H9 (cell line): ENCODE results near the gene HCRTR1. TPM values are rescaled to one million over a fixed set of nuclear protein-coding genes. Genes with fewer than 3 reads are reported as not detected.

Source experiments
- DNase-seq: peaks from one replicate; pipeline ENCODE4 v3.0.0-alpha.2; 2017
- H2AFZ ChIP-seq: one replicate; pipeline ENCODE4 v1.6.1; 2013; ENCODE audit warnings: mild to moderate bottlenecking, low read length, control low read depth, moderate library complexity
- H2AK5ac ChIP-seq: 2 replicates; pipeline ENCODE4 v1.6.1; 2013; ENCODE audit warnings: low read length, control low read depth, mixed read lengths; ENCODE audit not compliant: insufficient read length
- H2BK120ac ChIP-seq: one replicate; pipeline ENCODE4 v1.6.1; 2013; ENCODE audit warnings: low read depth, mild to moderate bottlenecking, low read length, control low read depth, inconsistent platforms; ENCODE audit not compliant: poor library complexity, severe bottlenecking
- H2BK12ac ChIP-seq: 2 replicates; pipeline ENCODE4 v1.6.1; 2013; ENCODE audit warnings: low read length, control low read depth, mixed read lengths, low read depth; ENCODE audit not compliant: insufficient read length
- H2BK15ac ChIP-seq: 2 replicates; pipeline ENCODE4 v1.6.1; 2013; ENCODE audit warnings: low read depth, low read length, control low read depth
- H2BK20ac ChIP-seq: one replicate; pipeline ENCODE4 v1.6.1; 2013; ENCODE audit warnings: low read depth, mild to moderate bottlenecking, low read length, control low read depth, inconsistent platforms; ENCODE audit not compliant: poor library complexity, severe bottlenecking
- H2BK5ac ChIP-seq: 2 replicates; pipeline ENCODE4 v1.6.1; 2013; ENCODE audit warnings: low read length, control low read depth, mixed read lengths; ENCODE audit not compliant: insufficient read length
- H3K14ac ChIP-seq: 2 replicates; pipeline ENCODE4 v1.6.1; 2013; ENCODE audit warnings: low read length, control low read depth; ENCODE audit not compliant: insufficient read depth
- H3K18ac ChIP-seq: 2 replicates; pipeline ENCODE4 v1.6.1; 2013; ENCODE audit warnings: low read depth, mild to moderate bottlenecking, mixed read lengths, low read length, control low read depth; ENCODE audit not compliant: insufficient read length
- H3K23ac ChIP-seq: 2 replicates; pipeline ENCODE4 v1.6.1; 2013; ENCODE audit warnings: low read length, control low read depth, mixed read lengths, low read depth; ENCODE audit not compliant: insufficient read length
- H3K23me2 ChIP-seq: 2 replicates; pipeline ENCODE4 v1.6.1; 2013; ENCODE audit warnings: low read depth, mild to moderate bottlenecking, mixed read lengths, low read length, control low read depth; ENCODE audit not compliant: insufficient read length, poor library complexity, severe bottlenecking
- H3K27ac ChIP-seq: 2 replicates; pipeline ENCODE4 v1.5.1; 2013; ENCODE audit warnings: low read length, control low read depth, mixed read lengths, low read depth; ENCODE audit not compliant: insufficient read length
- H3K27me3 ChIP-seq: 2 replicates; pipeline ENCODE4 v1.6.1; 2013; ENCODE audit warnings: low read length, control low read depth, inconsistent platforms; ENCODE audit not compliant: insufficient read depth
- H3K4ac ChIP-seq: 2 replicates; pipeline ENCODE4 v1.6.1; 2013; ENCODE audit warnings: low read depth, mild to moderate bottlenecking, control low read depth, inconsistent platforms, low read length, moderate library complexity
- H3K4me1 ChIP-seq: 2 replicates; pipeline ENCODE4 v1.6.1; 2013; ENCODE audit warnings: low read length, control low read depth, inconsistent platforms; ENCODE audit not compliant: insufficient read depth
- H3K4me2 ChIP-seq: 2 replicates; pipeline ENCODE4 v1.6.1; 2013; ENCODE audit warnings: low read length, control low read depth, mixed read lengths; ENCODE audit not compliant: insufficient read length, insufficient read depth
- H3K56ac ChIP-seq: 2 replicates; pipeline ENCODE4 v1.6.1; 2013; ENCODE audit warnings: low read depth, mild to moderate bottlenecking, mixed read lengths, low read length, control low read depth; ENCODE audit not compliant: insufficient read length
- H3K79me1 ChIP-seq: 2 replicates; pipeline ENCODE4 v1.6.1; 2013; ENCODE audit warnings: low read depth, mild to moderate bottlenecking, moderate library complexity, low read length, control low read depth, inconsistent platforms; ENCODE audit not compliant: insufficient read depth, poor library complexity, severe bottlenecking
- H3K79me2 ChIP-seq: 2 replicates; pipeline ENCODE4 v1.6.1; 2013; ENCODE audit warnings: low read length, control low read depth, inconsistent platforms; ENCODE audit not compliant: insufficient read depth
- H3K9ac ChIP-seq: 2 replicates; pipeline ENCODE4 v1.6.1; 2013; ENCODE audit warnings: low read length, control low read depth, mixed read lengths; ENCODE audit not compliant: insufficient read length; ENCODE audit errors: extremely low read depth
- H3K9me3 ChIP-seq: one replicate; pipeline ENCODE4 v1.6.1; 2013; ENCODE audit warnings: low read depth, low read length, inconsistent platforms; ENCODE audit not compliant: control insufficient read depth
- H3T11ph ChIP-seq: one replicate; pipeline ENCODE4 v1.6.1; 2013; ENCODE audit warnings: mild to moderate bottlenecking, low read length, control low read depth, inconsistent platforms
- H4K20me1 ChIP-seq: one replicate; pipeline ENCODE4 v1.6.1; 2013; ENCODE audit not compliant: control insufficient read depth, insufficient read length, insufficient read depth
- H4K5ac ChIP-seq: 2 replicates; pipeline ENCODE4 v1.6.1; 2013; ENCODE audit warnings: low read depth, mild to moderate bottlenecking, mixed read lengths, low read length, control low read depth; ENCODE audit not compliant: insufficient read length
- H4K8ac ChIP-seq: replicated peaks from 2 replicates; pipeline ENCODE4 v1.6.1; 2013; ENCODE audit warnings: low read length, control low read depth, mixed read lengths, low read depth; ENCODE audit not compliant: insufficient read length
- H4K91ac ChIP-seq: 2 replicates; pipeline ENCODE4 v1.6.1; 2013; ENCODE audit warnings: low read depth, mild to moderate bottlenecking, moderate library complexity, mixed read lengths, low read length, control low read depth; ENCODE audit not compliant: insufficient read length
- H3K27ac Mint-ChIP-seq, 3 experiments: 2 replicates in 2 of 3; 3 replicates in 1 of 3; pipeline ENCODE4 v1.8.0; 2020 to 2021; ENCODE audit warnings: mixed read lengths in 3 of 3, mild to moderate bottlenecking in 1 of 3, moderate library complexity in 1 of 3
- H3K27me3 Mint-ChIP-seq: 2 replicates; pipeline ENCODE4 v1.8.0; 2021; ENCODE audit warnings: low read depth, mild to moderate bottlenecking, moderate library complexity, mixed read lengths
- H3K36me3 Mint-ChIP-seq, 3 experiments: 2 replicates in 2 of 3; 3 replicates in 1 of 3; pipeline ENCODE4 v1.8.0; 2020 to 2021; ENCODE audit warnings: low read depth in 3 of 3, mixed read lengths in 3 of 3; ENCODE audit not compliant: insufficient read depth in 1 of 3
- H3K4me1 Mint-ChIP-seq, 2 experiments: 2 replicates each; pipeline ENCODE4 v1.8.0; 2020; ENCODE audit warnings: mixed read lengths in 2 of 2
- H3K4me3 Mint-ChIP-seq, 2 experiments: 2 replicates in 1 of 2; 3 replicates in 1 of 2; pipeline ENCODE4 v1.8.0; 2020 to 2021; ENCODE audit warnings: mild to moderate bottlenecking in 2 of 2, mixed read lengths in 2 of 2, moderate library complexity in 1 of 2
- H3K9me3 Mint-ChIP-seq, 2 experiments: 2 replicates in 1 of 2; 3 replicates in 1 of 2; pipeline ENCODE4 v1.8.0; 2020; ENCODE audit warnings: mild to moderate bottlenecking in 2 of 2, mixed read lengths in 2 of 2, moderate library complexity in 1 of 2
- WGBS: extraction: QIAGEN DNeasy Blood & Tissue Kit; methylation state at CpG from one replicate; pipeline ENCODE4 v1.1.7; 2013; ENCODE audit warnings: missing lambda C conversion rate, low lambda C conversion rate, mixed read lengths; ENCODE audit not compliant: insufficient read length; ENCODE audit errors: extremely low coverage; 5-methylcytosine and 5-hydroxymethylcytosine counted together
- total RNA-seq: library from RNA; stranded (reverse); gene quantifications from 2 replicates; pipeline ENCODE4 v1.2.1, GENCODE V29; 2021
- TF ChIP-seq, protein P1 (sequence below): fragments of 200-600 bp; sonication (generic); conservative IDR thresholded peaks from 3 replicates; pipeline ENCODE4 v1.8.0; 2021; ENCODE audit warnings: antibody characterized with exemption, mild to moderate bottlenecking

HCRTR1 gene
- total RNA-seq, 1 experiment from 2014 or later = not detected

DNA sequence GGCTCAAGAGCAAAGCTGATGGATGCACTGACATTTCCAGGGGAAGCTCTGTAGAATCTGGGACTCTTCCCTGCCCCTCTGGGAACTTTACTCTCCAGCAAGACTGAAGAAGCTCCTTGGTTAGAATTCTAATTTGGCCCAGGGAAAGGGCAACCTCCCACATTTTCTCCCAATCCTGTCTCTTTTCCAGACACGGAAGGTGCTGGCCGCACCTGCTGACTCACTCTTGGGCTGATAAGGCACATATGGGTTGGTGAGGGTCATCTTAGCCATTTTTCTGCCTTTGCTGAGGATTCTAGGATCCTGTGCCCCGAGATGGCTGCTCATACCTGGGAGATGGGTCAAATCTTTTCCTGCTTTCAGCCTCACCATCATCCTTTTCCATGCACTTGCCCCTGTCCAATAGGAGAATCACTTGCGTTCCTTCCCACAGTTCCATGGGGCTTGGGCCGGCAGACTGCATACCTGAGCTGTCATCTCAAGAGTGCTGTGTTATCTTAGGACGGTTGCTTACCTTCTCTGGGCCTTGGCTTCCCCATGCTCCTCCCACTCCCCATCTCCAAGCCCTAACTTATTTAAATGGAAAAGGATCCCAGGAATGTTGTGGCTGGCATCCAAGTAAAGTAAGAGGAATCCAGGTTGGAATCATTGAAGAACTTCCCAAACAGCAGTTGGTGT, 39.8 kb upstream of the HCRTR1 start:
- Mint-ChIP-seq H3K9me3 (no peaks in the 10 kb centered on the region), H3K27ac (no peak overlapping the region; a peak in 1 of 7 replicates), H3K36me3 (no peaks in the 10 kb centered on the region)

More for the DNA sequence above, 39.8 kb upstream of the HCRTR1 start:
- Histone ChIP-seq H3K4ac (no peak overlapping the region), H2BK120ac (no peak overlapping the region), H3K4me1 (peaks cover 10% of the 10 kb centered on the region; the same call in 1 of the 2 replicates), H3K27me3 (no peaks in the 10 kb centered on the region), H2BK5ac (no peak overlapping the region), H3K27ac (no peak overlapping the region), H2BK12ac (no peak overlapping the region), H2BK15ac (no peak overlapping the region), H3K56ac (no peak overlapping the region), H2AK5ac (no peak overlapping the region), H3K4me2 (no peak overlapping the region), H3K23me2 (no peaks in the 10 kb centered on the region), H4K91ac (no peak overlapping the region), H3K79me2 (no peaks in the 10 kb centered on the region), H3K9me3 (no peaks in the 10 kb centered on the region), H3T11ph (no peak overlapping the region), H4K5ac (no peak overlapping the region), H4K20me1 (no peaks in the 10 kb centered on the region), H3K18ac (no peak overlapping the region), H2AFZ (no peak overlapping the region), H3K9ac (no peak overlapping the region), H3K79me1 (no peaks in the 10 kb centered on the region), H4K8ac (no peak overlapping the region), H3K14ac (no peak overlapping the region), H2BK20ac (no peak overlapping the region), H3K23ac (no peak overlapping the region)
- H3K4me1 Mint-ChIP-seq = peaks cover 29 to 44% of the 10 kb centered on the region in 2 experiments
- WGBS = no CpG with 5 or more reads among the region's 6 CpGs
- peaks cover 7% of the 10 kb centered on the region for H3K27me3 Mint-ChIP-seq
- TF ChIP-seq, protein P1, sequence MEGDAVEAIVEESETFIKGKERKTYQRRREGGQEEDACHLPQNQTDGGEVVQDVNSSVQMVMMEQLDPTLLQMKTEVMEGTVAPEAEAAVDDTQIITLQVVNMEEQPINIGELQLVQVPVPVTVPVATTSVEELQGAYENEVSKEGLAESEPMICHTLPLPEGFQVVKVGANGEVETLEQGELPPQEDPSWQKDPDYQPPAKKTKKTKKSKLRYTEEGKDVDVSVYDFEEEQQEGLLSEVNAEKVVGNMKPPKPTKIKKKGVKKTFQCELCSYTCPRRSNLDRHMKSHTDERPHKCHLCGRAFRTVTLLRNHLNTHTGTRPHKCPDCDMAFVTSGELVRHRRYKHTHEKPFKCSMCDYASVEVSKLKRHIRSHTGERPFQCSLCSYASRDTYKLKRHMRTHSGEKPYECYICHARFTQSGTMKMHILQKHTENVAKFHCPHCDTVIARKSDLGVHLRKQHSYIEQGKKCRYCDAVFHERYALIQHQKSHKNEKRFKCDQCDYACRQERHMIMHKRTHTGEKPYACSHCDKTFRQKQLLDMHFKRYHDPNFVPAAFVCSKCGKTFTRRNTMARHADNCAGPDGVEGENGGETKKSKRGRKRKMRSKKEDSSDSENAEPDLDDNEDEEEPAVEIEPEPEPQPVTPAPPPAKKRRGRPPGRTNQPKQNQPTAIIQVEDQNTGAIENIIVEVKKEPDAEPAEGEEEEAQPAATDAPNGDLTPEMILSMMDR = no peak
- peak overlapping the region in 1 of 2 experiments; percentile 61; a peak in 2 of 5 replicates for H3K4me3 Mint-ChIP-seq
- DNase-seq = no peak
